PC-3 (cell line): ENCODE measurements around the gene VPS26B.

Experiments
- EZH2 ChIP-seq: fragments of 300-600 bp; sonication (generic); IDR thresholded peaks from one replicate; pipeline ENCODE4 v1.6.1; 2017; ENCODE audit warnings: antibody characterized with exemption, mild to moderate bottlenecking, low read length; ENCODE audit not compliant: unreplicated experiment
- TF ChIP-seq, protein P1 (sequence below): fragments of 300-600 bp; sonication (generic); conservative IDR thresholded peaks from 2 replicates; pipeline ENCODE4 v1.5.1; 2017; ENCODE audit warnings: antibody characterized with exemption, low read depth, mild to moderate bottlenecking, low read length

DNA sequence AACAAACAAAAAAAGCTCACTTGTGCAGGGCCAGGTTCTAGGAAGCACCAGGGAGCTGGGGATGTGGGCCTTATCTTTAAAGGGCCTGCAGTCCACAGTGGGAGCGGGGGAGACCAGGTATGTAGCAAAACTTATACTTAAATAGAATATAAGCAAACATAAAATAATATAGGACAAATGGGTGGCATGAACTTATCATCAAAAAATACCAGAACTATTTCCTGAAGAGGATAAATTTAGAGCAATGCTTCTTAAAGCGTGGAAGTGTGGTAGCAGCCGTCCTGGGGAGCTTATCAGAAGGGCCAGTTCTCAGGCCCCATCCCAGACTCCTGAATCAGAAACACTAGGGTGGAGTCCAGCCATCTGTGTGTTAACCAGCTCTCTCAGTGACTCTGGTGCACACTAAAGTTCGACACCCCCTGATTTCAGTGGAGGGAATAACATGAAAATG, 9.3 kb downstream of the VPS26B start:
- TF ChIP-seq, protein P1, sequence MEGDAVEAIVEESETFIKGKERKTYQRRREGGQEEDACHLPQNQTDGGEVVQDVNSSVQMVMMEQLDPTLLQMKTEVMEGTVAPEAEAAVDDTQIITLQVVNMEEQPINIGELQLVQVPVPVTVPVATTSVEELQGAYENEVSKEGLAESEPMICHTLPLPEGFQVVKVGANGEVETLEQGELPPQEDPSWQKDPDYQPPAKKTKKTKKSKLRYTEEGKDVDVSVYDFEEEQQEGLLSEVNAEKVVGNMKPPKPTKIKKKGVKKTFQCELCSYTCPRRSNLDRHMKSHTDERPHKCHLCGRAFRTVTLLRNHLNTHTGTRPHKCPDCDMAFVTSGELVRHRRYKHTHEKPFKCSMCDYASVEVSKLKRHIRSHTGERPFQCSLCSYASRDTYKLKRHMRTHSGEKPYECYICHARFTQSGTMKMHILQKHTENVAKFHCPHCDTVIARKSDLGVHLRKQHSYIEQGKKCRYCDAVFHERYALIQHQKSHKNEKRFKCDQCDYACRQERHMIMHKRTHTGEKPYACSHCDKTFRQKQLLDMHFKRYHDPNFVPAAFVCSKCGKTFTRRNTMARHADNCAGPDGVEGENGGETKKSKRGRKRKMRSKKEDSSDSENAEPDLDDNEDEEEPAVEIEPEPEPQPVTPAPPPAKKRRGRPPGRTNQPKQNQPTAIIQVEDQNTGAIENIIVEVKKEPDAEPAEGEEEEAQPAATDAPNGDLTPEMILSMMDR = no peak
- no peak for TF ChIP-seq EZH2
